GM23338 (cell line): ENCODE data around the gene SLC16A2. TPM values are rescaled to one million over a fixed set of nuclear protein-coding genes. Genes with fewer than 3 reads are reported as not detected.

Source experiments
- CREB1 ChIP-seq: fragments of 250-450 bp; sonication (Bioruptor Pico); IDR thresholded peaks from 2 replicates; pipeline ENCODE4 v1.5.0; 2020; ENCODE audit warnings: low read depth, mild to moderate bottlenecking, moderate library complexity
- EZH2phosphoT487 ChIP-seq: fragments of 200-600 bp; sonication (generic); IDR thresholded peaks from one replicate; pipeline ENCODE4 v1.8.1; 2018; ENCODE audit warnings: antibody characterized with exemption; ENCODE audit not compliant: unreplicated experiment
- JUNB ChIP-seq: IDR thresholded peaks from one replicate; pipeline ENCODE4 v1.6.1; 2016; ENCODE audit warnings: antibody characterized with exemption; ENCODE audit not compliant: unreplicated experiment
- NANOG ChIP-seq: IDR thresholded peaks from 2 replicates; pipeline ENCODE4 v1.6.1; 2016; ENCODE audit warnings: antibody characterized with exemption, borderline replicate concordance
- POLR2AphosphoS5 ChIP-seq: IDR thresholded peaks from 2 replicates; pipeline ENCODE4 v1.6.1; 2016; ENCODE audit warnings: antibody characterized with exemption, low read depth
- STAT1 ChIP-seq: IDR thresholded peaks from one replicate; pipeline ENCODE4 v1.6.1; 2016; ENCODE audit warnings: antibody characterized with exemption; ENCODE audit not compliant: unreplicated experiment
- ZNF331 ChIP-seq: fragments of 250-450 bp; sonication (Bioruptor Pico); IDR thresholded peaks from 2 replicates; pipeline ENCODE4 v1.5.0; 2020; ENCODE audit warnings: low read depth, mild to moderate bottlenecking, moderate library complexity
- polyA plus RNA-seq: library from polyadenylated mRNA; unstranded; fragments of >200 nt; fragmentation: Nextera tagmentation; extraction: Ambion mirVana; gene quantifications from 2 replicates; pipeline ENCODE4 v1.2.1, GENCODE V29; 2016
- total RNA-seq: library from RNA; depleted of rRNA; stranded (reverse); fragments of >200 nt; shearing (Covaris generic); gene quantifications from 2 replicates; pipeline ENCODE4 v1.2.3, GENCODE V29; 2014
- TF ChIP-seq, protein P1 (sequence below): fragments of 250-450 bp; sonication (Bioruptor Pico); IDR thresholded peaks from 2 replicates; pipeline ENCODE4 v1.5.0; 2020; ENCODE audit warnings: mild to moderate bottlenecking, moderate library complexity
- TF ChIP-seq, protein P2 (sequence below), 2 experiments: fragments of 200-600 bp in 1 of 2; sonication (generic) in 1 of 2; conservative IDR thresholded peaks; 2 replicates each; pipeline versions ENCODE4 v1.5.1 to v1.6.1; 2016 to 2017; ENCODE audit warnings: antibody characterized with exemption in 2 of 2, low read depth in 2 of 2, mild to moderate bottlenecking in 2 of 2, moderate library complexity in 1 of 2
- TF ChIP-seq, protein P3 (sequence below): IDR thresholded peaks from one replicate; pipeline ENCODE4 v1.6.1; 2018; ENCODE audit warnings: antibody characterized with exemption; ENCODE audit not compliant: unreplicated experiment

The SLC16A2 gene
- total and polyA plus RNA-seq, 2 experiments from 2014 or later = 11.1 to 27.9 TPM

DNA sequence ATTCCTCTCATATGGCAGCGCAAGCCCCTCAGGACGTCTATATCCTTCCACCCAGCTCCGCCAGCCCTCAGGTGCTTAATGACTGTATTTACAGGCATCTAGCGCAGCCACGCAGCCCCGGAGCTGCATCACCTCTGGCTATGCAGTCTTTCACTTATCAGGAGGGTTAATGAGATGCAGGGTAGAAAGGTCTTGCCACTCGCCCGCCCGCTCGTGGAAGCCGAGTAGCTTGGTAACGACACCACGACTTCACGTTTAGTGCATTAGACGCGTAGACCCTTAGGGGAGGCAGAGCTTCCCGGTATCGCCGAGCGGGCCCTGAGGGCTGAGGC lies 1.5 kb upstream of the SLC16A2 start (continued):
- TF ChIP-seq, protein P1, sequence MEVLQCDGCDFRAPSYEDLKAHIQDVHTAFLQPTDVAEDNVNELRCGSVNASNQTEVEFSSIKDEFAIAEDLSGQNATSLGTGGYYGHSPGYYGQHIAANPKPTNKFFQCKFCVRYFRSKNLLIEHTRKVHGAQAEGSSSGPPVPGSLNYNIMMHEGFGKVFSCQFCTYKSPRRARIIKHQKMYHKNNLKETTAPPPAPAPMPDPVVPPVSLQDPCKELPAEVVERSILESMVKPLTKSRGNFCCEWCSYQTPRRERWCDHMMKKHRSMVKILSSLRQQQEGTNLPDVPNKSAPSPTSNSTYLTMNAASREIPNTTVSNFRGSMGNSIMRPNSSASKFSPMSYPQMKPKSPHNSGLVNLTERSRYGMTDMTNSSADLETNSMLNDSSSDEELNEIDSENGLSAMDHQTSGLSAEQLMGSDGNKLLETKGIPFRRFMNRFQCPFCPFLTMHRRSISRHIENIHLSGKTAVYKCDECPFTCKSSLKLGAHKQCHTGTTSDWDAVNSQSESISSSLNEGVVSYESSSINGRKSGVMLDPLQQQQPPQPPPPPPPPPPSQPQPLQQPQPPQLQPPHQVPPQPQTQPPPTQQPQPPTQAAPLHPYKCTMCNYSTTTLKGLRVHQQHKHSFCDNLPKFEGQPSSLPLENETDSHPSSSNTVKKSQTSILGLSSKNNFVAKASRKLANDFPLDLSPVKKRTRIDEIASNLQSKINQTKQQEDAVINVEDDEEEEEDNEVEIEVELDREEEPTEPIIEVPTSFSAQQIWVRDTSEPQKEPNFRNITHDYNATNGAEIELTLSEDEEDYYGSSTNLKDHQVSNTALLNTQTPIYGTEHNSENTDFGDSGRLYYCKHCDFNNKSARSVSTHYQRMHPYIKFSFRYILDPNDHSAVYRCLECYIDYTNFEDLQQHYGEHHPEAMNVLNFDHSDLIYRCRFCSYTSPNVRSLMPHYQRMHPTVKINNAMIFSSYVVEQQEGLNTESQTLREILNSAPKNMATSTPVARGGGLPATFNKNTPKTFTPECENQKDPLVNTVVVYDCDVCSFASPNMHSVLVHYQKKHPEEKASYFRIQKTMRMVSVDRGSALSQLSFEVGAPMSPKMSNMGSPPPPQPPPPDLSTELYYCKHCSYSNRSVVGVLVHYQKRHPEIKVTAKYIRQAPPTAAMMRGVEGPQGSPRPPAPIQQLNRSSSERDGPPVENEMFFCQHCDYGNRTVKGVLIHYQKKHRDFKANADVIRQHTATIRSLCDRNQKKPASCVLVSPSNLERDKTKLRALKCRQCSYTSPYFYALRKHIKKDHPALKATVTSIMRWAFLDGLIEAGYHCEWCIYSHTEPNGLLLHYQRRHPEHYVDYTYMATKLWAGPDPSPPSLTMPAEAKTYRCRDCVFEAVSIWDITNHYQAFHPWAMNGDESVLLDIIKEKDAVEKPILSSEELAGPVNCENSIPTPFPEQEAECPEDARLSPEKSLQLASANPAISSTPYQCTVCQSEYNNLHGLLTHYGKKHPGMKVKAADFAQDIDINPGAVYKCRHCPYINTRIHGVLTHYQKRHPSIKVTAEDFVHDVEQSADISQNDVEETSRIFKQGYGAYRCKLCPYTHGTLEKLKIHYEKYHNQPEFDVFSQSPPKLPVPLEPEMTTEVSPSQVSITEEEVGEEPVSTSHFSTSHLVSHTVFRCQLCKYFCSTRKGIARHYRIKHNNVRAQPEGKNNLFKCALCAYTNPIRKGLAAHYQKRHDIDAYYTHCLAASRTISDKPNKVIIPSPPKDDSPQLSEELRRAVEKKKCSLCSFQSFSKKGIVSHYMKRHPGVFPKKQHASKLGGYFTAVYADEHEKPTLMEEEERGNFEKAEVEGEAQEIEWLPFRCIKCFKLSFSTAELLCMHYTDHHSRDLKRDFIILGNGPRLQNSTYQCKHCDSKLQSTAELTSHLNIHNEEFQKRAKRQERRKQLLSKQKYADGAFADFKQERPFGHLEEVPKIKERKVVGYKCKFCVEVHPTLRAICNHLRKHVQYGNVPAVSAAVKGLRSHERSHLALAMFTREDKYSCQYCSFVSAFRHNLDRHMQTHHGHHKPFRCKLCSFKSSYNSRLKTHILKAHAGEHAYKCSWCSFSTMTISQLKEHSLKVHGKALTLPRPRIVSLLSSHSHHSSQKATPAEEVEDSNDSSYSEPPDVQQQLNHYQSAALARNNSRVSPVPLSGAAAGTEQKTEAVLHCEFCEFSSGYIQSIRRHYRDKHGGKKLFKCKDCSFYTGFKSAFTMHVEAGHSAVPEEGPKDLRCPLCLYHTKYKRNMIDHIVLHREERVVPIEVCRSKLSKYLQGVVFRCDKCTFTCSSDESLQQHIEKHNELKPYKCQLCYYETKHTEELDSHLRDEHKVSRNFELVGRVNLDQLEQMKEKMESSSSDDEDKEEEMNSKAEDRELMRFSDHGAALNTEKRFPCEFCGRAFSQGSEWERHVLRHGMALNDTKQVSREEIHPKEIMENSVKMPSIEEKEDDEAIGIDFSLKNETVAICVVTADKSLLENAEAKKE (CRISPR knock-in tag) = no peak
- TF ChIP-seq ZNF331 (CRISPR knock-in tag) = no peak
- no peak for TF ChIP-seq CREB1
- TF ChIP-seq STAT1 = no peak
- TF ChIP-seq JUNB = no peak
- TF ChIP-seq, protein P2, sequence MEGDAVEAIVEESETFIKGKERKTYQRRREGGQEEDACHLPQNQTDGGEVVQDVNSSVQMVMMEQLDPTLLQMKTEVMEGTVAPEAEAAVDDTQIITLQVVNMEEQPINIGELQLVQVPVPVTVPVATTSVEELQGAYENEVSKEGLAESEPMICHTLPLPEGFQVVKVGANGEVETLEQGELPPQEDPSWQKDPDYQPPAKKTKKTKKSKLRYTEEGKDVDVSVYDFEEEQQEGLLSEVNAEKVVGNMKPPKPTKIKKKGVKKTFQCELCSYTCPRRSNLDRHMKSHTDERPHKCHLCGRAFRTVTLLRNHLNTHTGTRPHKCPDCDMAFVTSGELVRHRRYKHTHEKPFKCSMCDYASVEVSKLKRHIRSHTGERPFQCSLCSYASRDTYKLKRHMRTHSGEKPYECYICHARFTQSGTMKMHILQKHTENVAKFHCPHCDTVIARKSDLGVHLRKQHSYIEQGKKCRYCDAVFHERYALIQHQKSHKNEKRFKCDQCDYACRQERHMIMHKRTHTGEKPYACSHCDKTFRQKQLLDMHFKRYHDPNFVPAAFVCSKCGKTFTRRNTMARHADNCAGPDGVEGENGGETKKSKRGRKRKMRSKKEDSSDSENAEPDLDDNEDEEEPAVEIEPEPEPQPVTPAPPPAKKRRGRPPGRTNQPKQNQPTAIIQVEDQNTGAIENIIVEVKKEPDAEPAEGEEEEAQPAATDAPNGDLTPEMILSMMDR (conservative IDR thresholded peaks at IDR 0.05; ENCODE audit: low read depth in 2 of 2) = no peak
- no peak for TF ChIP-seq POLR2AphosphoS5
- TF ChIP-seq EZH2phosphoT487 = no peak
- TF ChIP-seq, protein P3, sequence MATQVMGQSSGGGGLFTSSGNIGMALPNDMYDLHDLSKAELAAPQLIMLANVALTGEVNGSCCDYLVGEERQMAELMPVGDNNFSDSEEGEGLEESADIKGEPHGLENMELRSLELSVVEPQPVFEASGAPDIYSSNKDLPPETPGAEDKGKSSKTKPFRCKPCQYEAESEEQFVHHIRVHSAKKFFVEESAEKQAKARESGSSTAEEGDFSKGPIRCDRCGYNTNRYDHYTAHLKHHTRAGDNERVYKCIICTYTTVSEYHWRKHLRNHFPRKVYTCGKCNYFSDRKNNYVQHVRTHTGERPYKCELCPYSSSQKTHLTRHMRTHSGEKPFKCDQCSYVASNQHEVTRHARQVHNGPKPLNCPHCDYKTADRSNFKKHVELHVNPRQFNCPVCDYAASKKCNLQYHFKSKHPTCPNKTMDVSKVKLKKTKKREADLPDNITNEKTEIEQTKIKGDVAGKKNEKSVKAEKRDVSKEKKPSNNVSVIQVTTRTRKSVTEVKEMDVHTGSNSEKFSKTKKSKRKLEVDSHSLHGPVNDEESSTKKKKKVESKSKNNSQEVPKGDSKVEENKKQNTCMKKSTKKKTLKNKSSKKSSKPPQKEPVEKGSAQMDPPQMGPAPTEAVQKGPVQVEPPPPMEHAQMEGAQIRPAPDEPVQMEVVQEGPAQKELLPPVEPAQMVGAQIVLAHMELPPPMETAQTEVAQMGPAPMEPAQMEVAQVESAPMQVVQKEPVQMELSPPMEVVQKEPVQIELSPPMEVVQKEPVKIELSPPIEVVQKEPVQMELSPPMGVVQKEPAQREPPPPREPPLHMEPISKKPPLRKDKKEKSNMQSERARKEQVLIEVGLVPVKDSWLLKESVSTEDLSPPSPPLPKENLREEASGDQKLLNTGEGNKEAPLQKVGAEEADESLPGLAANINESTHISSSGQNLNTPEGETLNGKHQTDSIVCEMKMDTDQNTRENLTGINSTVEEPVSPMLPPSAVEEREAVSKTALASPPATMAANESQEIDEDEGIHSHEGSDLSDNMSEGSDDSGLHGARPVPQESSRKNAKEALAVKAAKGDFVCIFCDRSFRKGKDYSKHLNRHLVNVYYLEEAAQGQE = no peak
- no peak for TF ChIP-seq NANOG
